Stomach smooth muscle (tissue), 2 donors: Measurements from ENCODE around the gene ATF7IP.

ENCODE experiments used
- H3K27ac ChIP-seq: one replicate; pipeline ENCODE4 v1.7.0; 2013; ENCODE audit warnings: mild to moderate bottlenecking, low read length, inconsistent platforms
- H3K27me3 ChIP-seq, 2 donors: one replicate each; pipeline ENCODE4 v1.7.0; 2013; ENCODE audit warnings: low read length in 2 of 2; ENCODE audit not compliant: insufficient read depth in 2 of 2, control insufficient read depth in 1 of 2
- H3K36me3 ChIP-seq, 2 donors: one replicate each; pipeline ENCODE4 v1.7.0; 2013; ENCODE audit warnings: low read length in 2 of 2; ENCODE audit not compliant: control insufficient read depth in 2 of 2, insufficient read depth in 2 of 2
- H3K4me1 ChIP-seq: one replicate; pipeline ENCODE4 v1.7.0; 2013; ENCODE audit warnings: low read length; ENCODE audit not compliant: control insufficient read depth, insufficient read depth
- H3K4me3 ChIP-seq, 2 donors: one replicate each; pipeline ENCODE4 v1.7.0; 2013; ENCODE audit warnings: low read length in 2 of 2
- H3K9ac ChIP-seq, 2 donors: one replicate each; pipeline ENCODE4 v1.7.0; 2013; ENCODE audit warnings: low read length in 2 of 2, mild to moderate bottlenecking in 1 of 2
- H3K9me3 ChIP-seq, 2 donors: one replicate each; pipeline ENCODE4 v1.7.0; 2013; ENCODE audit warnings: low read length in 2 of 2; ENCODE audit not compliant: control insufficient read depth in 2 of 2
- donor health status: healthy.
- donor health status: Pancreatic carcinoma.

The ATF7IP gene

GRCh38 chr12:14418451-14418890 lies 53.0 kb downstream of the ATF7IP start:
- Histone ChIP-seq H3K9me3 (peaks cover 0 to 8% of the 10 kb centered on the region in 2 donors), H3K4me3 (peak overlapping the region; percentile 0 to 37), H3K9ac (peak overlapping the region in 1 of 2 donors; percentile 39), H3K36me3 (peaks cover 0 to 3% of the 10 kb centered on the region in 2 donors), H3K27ac (no peak overlapping the region), H3K4me1 (peaks cover 2% of the 10 kb centered on the region), H3K27me3 (no peaks in the 10 kb centered on the region)

GRCh38 chr12:14422516-14423230 lies 57.2 kb downstream of the ATF7IP start:
- Histone ChIP-seq H3K9ac (no peak overlapping the region), H3K4me3 (no peak overlapping the region), H3K36me3 (peaks cover 7 to 10% of the 10 kb centered on the region in 2 donors), H3K27ac (no peak overlapping the region), H3K4me1 (no peaks in the 10 kb centered on the region), H3K9me3 (peaks cover 0 to 8% of the 10 kb centered on the region in 2 donors), H3K27me3 (no peaks in the 10 kb centered on the region)

GRCh38 chr12:14424545-14424944 lies 59.1 kb downstream of the ATF7IP start:
- H3K27ac ChIP-seq = no peak overlapping the region
- peaks cover 0 to 8% of the 10 kb centered on the region in 2 donors for H3K9me3 ChIP-seq
- H3K36me3 ChIP-seq = peaks cover 8 to 10% of the 10 kb centered on the region in 2 donors
- H3K4me3 ChIP-seq = no peak overlapping the region
- no peaks in the 10 kb centered on the region for H3K4me1 ChIP-seq
- H3K27me3 ChIP-seq = no peaks in the 10 kb centered on the region
- no peak overlapping the region for H3K9ac ChIP-seq

DNA sequence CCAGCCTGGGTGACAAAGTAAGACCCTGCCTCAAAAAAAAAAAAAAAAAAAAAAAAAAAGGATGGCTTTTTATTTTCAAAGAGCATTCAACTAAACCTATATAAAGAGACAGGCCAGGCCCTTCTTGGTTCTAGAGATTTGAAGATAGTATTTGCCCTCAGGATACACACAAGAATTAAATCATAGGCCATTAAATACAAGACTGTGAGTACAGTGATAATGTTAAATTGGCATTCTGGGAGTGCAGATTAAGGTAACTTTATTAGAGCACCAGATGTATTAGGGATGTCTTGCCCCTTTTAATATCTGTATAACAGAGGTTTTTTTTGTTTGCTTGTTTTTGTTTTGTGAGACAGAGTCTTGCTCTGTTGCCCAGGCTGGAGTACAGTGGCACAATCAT lies 61.3 kb downstream of the ATF7IP start:
- H3K27me3 ChIP-seq = no peaks in the 10 kb centered on the region
- H3K27ac ChIP-seq = no peak overlapping the region
- H3K4me3 ChIP-seq = no peak overlapping the region
- H3K9me3 ChIP-seq = peaks cover 0 to 4% of the 10 kb centered on the region in 2 donors
- H3K9ac ChIP-seq = no peak overlapping the region
- peaks cover 6 to 8% of the 10 kb centered on the region in 2 donors for H3K36me3 ChIP-seq
- no peaks in the 10 kb centered on the region for H3K4me1 ChIP-seq

GRCh38 chr12:14427929-14428328 lies 62.4 kb downstream of the ATF7IP start:
- H3K9ac ChIP-seq = no peak overlapping the region
- no peaks in the 10 kb centered on the region for H3K4me1 ChIP-seq
- peaks cover 6 to 8% of the 10 kb centered on the region in 2 donors for H3K36me3 ChIP-seq
- H3K27ac ChIP-seq = no peak overlapping the region
- H3K4me3 ChIP-seq = no peak overlapping the region
- H3K27me3 ChIP-seq = no peaks in the 10 kb centered on the region
- no peaks in the 10 kb centered on the region for H3K9me3 ChIP-seq

DNA sequence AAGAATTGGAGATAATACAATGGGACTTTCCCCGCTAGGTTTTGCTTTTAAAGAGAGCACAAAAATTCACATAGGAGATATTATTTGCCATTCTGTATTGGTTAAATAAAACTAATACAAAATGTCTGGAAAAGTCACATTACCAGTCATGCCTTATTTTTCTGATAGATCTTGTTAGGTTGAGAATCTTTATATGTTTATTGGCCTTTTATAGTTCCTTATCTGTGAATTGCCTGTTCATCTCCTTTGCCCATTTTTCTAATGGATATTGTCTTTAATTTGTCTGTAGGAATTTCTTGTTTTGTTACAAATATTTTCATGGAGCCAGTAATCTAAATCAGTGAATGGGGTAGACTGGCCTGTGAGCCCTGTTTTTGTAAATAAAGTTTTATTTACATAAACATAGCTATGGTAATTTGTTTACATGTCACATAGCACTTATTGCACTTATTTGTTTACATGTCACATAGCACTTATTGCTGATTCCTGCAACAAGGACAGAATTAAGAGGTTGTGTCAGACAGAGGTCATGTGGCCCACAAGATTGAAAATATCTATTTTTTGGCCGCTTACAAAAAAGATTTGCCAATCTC lies 65.0 kb downstream of the ATF7IP start:
- H3K36me3 ChIP-seq = peaks cover 0 to 9% of the 10 kb centered on the region in 2 donors
- no peak overlapping the region for H3K27ac ChIP-seq
- H3K4me1 ChIP-seq = no peaks in the 10 kb centered on the region

GRCh38 chr12:14431975-14432374 lies 66.5 kb downstream of the ATF7IP start:
- Histone ChIP-seq H3K9me3 (no peaks in the 10 kb centered on the region), H3K4me3 (no peak overlapping the region), H3K27me3 (no peaks in the 10 kb centered on the region), H3K4me1 (no peaks in the 10 kb centered on the region), H3K36me3 (peaks cover 3 to 21% of the 10 kb centered on the region in 2 donors), H3K27ac (no peak overlapping the region), H3K9ac (no peak overlapping the region)

More for the DNA sequence above, 65.0 kb downstream of the ATF7IP start:
- Histone ChIP-seq H3K9ac (no peak overlapping the region), H3K9me3 (no peaks in the 10 kb centered on the region), H3K4me3 (no peak overlapping the region), H3K27me3 (no peaks in the 10 kb centered on the region)

- H3K9ac ChIP-seq = no peak overlapping the region
- H3K4me3 ChIP-seq = no peak overlapping the region
- H3K27me3 ChIP-seq = no peaks in the 10 kb centered on the region
- H3K4me1 ChIP-seq = no peaks in the 10 kb centered on the region
- H3K36me3 ChIP-seq = peaks cover 9 to 34% of the 10 kb centered on the region in 2 donors
- no peaks in the 10 kb centered on the region for H3K9me3 ChIP-seq
- no peak overlapping the region for H3K27ac ChIP-seq
Observed at GRCh38 chr12:14435627-14436026, 70.1 kb downstream of the ATF7IP start.

- Histone ChIP-seq H3K27ac (no peak overlapping the region), H3K9ac (no peak overlapping the region), H3K9me3 (no peaks in the 10 kb centered on the region), H3K4me1 (peaks cover 3% of the 10 kb centered on the region), H3K4me3 (no peak overlapping the region), H3K27me3 (no peaks in the 10 kb centered on the region), H3K36me3 (peaks cover 10 to 27% of the 10 kb centered on the region in 2 donors)
Observed at GRCh38 chr12:14442221-14442881, 76.9 kb downstream of the ATF7IP start.

GRCh38 chr12:14443531-14443930 lies 78.0 kb downstream of the ATF7IP start:
- peaks cover 7 to 30% of the 10 kb centered on the region in 2 donors for H3K36me3 ChIP-seq
- no peak overlapping the region for H3K27ac ChIP-seq
- no peaks in the 10 kb centered on the region for H3K27me3 ChIP-seq
- H3K4me3 ChIP-seq = no peak overlapping the region
- peaks cover 3% of the 10 kb centered on the region for H3K4me1 ChIP-seq
- H3K9ac ChIP-seq = no peak overlapping the region
- no peaks in the 10 kb centered on the region for H3K9me3 ChIP-seq
